ENCODE data around the gene PTPRN2. TPM values are rescaled to one million over a fixed set of nuclear protein-coding genes. Genes with fewer than 3 reads are reported as not detected.

Gene PTPRN2
- total and polyA plus RNA-seq, 2 of the 13 experiments (the other 11 are each of a cell fraction or from before 2014, with no cell fraction given) = 2.5 to 24.2 TPM

DNA sequence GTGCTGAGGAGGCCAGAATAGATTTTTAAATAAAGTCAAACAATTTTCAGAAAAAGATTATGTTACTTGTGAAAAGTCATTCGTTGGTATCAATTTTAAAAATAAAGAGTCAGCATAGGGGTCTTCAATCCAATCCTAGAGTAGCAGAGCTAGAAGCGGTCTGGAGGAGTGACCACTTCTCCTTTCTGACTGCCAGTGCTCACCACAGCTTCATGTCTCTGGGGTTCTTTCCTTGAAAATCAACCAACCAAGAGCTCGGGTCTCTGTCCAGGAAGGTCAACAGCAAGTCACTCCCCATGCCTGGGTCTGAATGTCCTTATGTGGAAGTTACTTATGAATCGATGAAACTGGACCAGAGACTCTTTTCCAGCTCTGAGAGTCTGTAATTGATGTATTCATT is 14.3 kb downstream of the PTPRN2 start:
- Histone ChIP-seq H3K4me2 (ENCODE audit: low read depth, low read length) (no peak overlapping the region), H3K27ac (ENCODE audit: extremely low read length, insufficient read depth, low read length) (no peak overlapping the region), H3K9ac (ENCODE audit: insufficient read depth, low read depth, low read length) (no peak overlapping the region), H3K4me3 (replicated peaks in 1 of 3; ENCODE audit: insufficient read depth in 1 of 3, low read depth in 2 of 3, low read length in 3 of 3) (no peak overlapping the region), H2AFZ (ENCODE audit: low read length) (no peak overlapping the region), H4K20me1 (ENCODE audit: insufficient read depth, low read length) (peaks cover 11% of the 10 kb centered on the region; the same call in 1 of the 2 replicates), H3K9me3 (ENCODE audit: low read length) (no peaks in the 10 kb centered on the region), H3K27me3 (ENCODE audit: control insufficient read depth in 1 of 2, insufficient read depth in 2 of 2, low read length in 2 of 2) (no peaks in the 10 kb centered on the region), H3K79me2 (ENCODE audit: insufficient read depth, low read length) (peaks cover 40% of the 10 kb centered on the region), H3K4me1 (ENCODE audit: insufficient read depth, low read length) (peaks cover 42% of the 10 kb centered on the region), H3K36me3 (replicated peaks in 1 of 2; ENCODE audit: control insufficient read depth in 1 of 2, insufficient read depth in 2 of 2, low read length in 2 of 2) (peaks cover 0 to 3% of the 10 kb centered on the region in 2 experiments; a peak in 2 of 5 replicates)
- FAIRE-seq (no peak), ATAC-seq (no peak), DNase-seq (ENCODE audit: low spot score) (no peak)
- 68% methylated on average over 4 of the region's 4 CpGs for WGBS (ENCODE audit: low lambda C conversion rate)
- in situ Hi-C loops (cut with HindIII; ENCODE audit: extremely low pct_ligation_motif_present, low pct_unique_long_range_greater_than_20kb) (no loop called here), intact Hi-C loops (cut with micrococcal nuclease; ENCODE audit: unreplicated experiment) (no loop called here)
- ChIA-PET POLR2A (interaction anchor here (1.1 kb wide), 1 partner anchor 9 kb away, joined by 3 read pairs; no protein-coding TSS in a partner anchor), CTCF (ENCODE audit: low intra/inter-chr PET ratio, low total read pairs) (interaction anchor here (1.5 kb wide), 1 partner anchor 74 kb away, joined by 4 read pairs; no protein-coding TSS in a partner anchor)
- BruUV-seq (replicated peaks) = no TSS peak
- TF ChIP-seq TSC22D2 (CRISPR knock-in tag; IDR thresholded peaks at IDR 0.05; ENCODE audit: borderline replicate concordance) (no peak), ZC3H4 (CRISPR knock-in tag; IDR thresholded peaks at IDR 0.05; ENCODE audit: borderline replicate concordance) (no peak), ARHGAP35 (CRISPR knock-in tag; IDR thresholded peaks at IDR 0.05; ENCODE audit: borderline replicate concordance) (no peak), EEA1 (CRISPR knock-in tag; IDR thresholded peaks at IDR 0.05; ENCODE audit: borderline replicate concordance) (no peak), KMT2B (CRISPR knock-in tag; IDR thresholded peaks at IDR 0.05) (no peak), ZNF24 (IDR thresholded peaks at IDR 0.05) (no peak), ZXDC (CRISPR knock-in tag; IDR thresholded peaks at IDR 0.05) (no peak), HES4 (CRISPR knock-in tag; IDR thresholded peaks at IDR 0.05; ENCODE audit: borderline replicate concordance) (no peak), GFI1 (CRISPR knock-in tag; IDR thresholded peaks at IDR 0.05; ENCODE audit: borderline replicate concordance) (no peak), KLF12 (CRISPR knock-in tag; IDR thresholded peaks at IDR 0.05; ENCODE audit: borderline replicate concordance) (no peak), CHD2 (IDR thresholded peaks at IDR 0.05; ENCODE audit: low read depth, low read length) (no peak), ZNF274 (CRISPR knock-in tag; IDR thresholded peaks at IDR 0.05) (no peak)
